Stimulated activated CD4-positive, alpha-beta T cell treated with anti-CD3 and anti-CD28 coated beads, Interleukin-15, amount 100 ng/mL, for 48 hours (primary cell): ENCODE results near the gene FITM2.

Source experiments
- DNase-seq, 2 donors: peaks; one replicate each; pipeline ENCODE4 v3.0.0-alpha.2; 2020; ENCODE audit warnings: low read depth in 2 of 2

The FITM2 gene

DNA sequence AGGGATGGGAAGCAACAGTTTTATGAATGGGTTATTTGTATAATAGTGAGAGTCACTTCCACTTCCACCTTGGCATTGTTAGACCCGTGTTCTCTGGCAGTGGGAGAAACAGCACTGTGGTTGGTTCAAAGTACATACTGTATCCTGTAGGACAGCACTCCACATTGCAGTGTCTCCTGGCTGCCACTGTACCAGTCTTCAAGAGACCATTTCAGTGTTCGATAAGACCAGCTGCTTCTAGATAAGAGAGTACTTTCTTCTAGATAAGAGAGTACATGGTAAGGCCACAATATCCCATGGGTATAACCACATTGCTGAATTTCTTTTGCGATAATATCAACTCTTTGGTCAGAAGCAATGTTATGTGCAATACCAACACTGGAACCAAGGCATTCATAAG, 28.8 kb downstream of the FITM2 start:
- no peak for DNase-seq

DNA sequence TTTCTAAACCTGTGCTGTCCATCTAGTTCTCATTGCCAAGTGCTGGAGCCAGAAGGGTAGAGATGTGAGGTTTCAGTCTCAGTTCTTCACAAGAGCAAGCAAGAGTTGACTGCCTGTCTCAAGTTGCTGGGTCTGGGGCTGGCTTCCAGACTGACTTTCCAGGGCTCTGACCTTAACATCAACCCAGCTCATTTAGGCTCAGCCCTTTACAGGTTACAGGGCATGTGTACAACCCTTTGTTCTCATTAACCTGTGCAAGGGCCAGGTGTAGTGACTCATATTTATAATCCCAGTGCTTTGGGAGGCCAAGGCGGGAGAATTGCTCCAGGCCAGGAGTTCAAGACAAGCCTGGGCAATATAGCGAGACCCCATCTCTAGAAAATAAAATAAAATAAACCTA, 30.6 kb downstream of the FITM2 start:
- DNase-seq: no peak

DNA sequence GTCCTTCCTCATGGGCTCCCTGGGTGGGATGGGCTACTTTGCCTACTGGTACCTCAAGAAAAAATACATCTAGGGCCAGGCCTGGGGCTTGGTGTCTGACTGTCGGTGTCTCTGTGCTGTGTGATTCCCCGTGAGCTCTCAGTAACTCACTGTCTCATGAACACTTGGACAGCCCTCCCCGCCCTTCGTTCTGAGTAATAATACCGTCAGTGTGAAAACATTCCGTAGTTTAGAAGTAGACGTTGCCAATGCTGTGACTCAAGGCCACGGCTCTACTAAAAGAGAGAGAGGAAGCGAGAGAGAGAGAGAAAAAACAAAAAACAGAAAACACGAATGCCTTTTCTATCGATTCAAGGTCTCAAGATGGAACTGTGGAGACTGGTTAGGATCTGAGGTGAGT, 31.8 kb downstream of the FITM2 start:
- DNase-seq: no peak

DNA sequence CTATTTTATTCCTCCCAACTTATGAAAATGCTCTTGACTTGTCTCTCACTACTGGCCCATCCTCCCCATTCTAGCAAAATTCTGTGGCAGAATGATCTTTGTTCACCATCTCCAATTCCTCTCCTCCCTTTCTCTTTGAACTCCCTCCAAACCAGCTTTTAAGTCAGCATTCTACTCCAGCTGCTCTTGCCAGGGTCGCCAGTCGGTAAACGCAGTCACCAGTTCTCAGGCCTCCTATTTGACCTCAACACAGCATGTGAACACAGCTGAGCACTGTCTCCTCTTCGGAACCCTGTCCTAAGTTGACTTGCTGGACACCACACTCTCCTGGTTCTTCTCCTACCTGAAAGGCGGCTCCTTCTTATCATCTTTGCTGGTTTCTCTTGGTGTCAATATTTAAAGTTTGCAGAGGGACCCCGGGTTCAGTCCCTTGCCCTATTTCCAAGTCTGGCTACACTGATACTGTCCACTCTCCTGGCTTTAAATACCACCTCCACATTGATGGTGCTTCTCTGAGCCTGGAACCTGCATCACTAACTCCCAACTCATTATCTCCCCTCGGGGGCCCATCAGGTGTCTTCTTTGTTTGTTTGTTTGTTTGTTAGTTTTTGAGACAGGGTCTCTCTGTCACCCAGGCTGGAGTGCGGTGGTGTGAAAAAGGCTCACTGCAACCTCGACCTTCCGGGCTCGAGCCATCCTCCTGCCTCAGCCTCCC, 36.5 kb downstream of the FITM2 start:
- no peak for DNase-seq

DNA sequence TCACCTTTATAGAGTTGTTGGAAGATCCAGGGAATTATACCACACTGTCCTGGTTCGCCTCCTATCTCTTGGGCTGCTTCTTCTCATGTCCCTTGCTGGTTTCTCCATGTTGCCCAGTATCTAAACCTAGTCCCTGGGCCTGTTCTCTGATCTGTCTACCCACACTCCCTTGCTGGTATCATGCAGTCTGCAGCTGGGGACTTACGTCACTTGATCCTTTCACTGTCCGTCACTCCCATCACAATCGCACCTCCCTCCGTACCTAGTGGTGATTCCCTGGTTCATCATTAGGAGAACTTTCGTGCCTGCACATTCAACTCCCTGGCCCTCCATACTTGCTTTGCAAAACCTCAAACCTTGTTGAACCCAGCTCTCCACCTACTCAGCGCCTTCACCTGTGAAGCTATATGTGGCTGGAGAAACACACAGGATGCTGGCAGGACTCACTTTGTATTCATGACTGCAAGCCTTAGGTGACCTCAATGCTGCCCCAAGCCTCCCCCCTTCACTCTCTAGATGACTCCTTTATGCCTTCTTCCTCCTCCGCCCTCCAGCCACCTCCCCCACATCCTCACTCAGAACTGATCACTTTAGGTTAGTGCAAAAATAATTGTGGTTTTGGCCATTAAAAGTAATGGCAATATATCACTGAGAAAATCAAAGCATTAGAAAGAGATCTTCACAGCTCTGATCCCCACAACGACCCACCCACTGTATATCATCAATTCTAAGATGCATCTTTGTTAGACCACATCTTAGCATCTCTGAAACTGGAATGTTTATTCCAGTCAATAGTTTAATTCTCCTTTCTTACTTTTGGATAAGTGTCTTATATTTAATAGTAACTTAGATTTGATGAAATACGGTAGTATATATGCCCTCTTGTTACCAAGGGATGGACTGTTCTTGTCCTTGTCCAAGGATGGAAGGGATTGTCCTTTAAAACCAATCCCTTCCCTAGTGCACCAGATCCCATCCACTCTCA, 37.5 kb downstream of the FITM2 start:
- DNase-seq: no peak

DNA sequence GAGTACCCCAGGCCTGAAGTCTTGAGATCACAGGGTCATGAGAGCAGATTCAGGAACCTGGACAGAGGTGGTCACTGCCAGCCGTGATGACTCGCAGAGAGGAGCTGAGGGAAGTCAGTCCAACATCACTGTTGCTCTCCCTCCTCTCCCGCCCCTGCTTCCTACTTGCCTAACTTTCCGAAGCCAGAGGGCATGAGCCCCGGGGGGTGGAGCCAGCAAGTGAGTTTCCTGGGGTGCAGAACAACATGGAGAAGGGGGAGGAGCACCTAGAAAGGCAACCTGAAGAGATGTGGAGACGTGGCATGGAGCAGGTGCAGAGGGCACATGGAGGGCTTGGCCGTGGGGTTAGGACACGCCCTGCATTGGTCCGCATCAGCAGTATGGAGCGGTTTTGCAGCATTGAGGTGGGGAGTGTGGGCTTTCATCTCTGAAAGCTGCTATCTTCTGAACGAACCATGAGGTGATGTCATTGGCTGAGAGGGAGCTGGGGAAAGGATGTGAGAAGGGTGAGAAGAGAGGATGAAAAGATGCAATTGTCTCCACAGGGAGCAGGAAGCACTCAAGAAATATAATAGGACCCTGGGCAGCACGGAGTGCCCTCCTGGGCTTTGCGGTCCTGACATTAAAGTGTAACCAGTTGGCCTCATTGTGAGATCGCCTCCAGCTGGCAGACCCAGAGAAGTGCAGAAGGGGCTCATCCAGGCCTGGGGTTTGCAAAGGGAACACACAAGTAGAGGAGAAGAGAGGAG, 38.9 kb downstream of the FITM2 start:
- no peak for DNase-seq

DNA sequence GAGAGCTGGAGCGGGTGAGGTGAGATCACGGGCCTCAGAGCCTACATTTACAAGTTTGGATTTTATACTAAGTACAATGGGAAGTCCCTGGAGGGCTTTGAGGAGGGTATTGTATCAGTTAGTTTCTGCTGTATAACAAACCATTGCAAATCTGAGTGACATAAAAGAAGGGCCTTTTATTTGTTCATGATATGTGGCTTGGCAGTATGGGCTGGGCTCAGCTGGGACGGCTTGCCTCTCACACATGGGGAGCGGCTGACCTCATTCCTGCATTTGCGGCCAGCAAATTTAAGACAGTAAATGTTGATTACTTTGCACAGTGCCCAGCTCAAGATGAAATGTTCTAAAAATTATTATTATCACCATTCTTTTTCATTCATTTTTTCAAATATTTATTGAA, 42.2 kb downstream of the FITM2 start:
- no peak for DNase-seq

DNA sequence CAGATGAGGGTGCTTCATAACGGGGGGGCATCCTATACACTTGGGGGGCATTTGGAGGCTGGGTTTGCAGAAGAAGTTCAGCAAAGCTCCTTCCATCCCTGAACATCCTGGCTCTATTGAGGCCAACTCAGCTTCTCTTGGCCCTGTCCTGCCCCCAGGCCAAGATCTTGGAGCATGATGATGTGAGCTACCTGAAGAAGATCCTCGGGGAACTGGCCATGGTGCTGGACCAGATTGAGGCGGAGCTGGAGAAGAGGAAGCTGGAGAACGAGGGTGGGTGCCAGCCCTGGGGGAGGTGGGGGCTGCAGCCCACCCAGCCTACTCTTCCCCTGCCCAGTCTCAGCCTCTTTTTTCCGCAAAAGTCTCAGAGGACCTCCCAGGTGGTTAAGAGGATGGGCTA, 46.7 kb downstream of the FITM2 start:
- DNase-seq: no peak

DNA sequence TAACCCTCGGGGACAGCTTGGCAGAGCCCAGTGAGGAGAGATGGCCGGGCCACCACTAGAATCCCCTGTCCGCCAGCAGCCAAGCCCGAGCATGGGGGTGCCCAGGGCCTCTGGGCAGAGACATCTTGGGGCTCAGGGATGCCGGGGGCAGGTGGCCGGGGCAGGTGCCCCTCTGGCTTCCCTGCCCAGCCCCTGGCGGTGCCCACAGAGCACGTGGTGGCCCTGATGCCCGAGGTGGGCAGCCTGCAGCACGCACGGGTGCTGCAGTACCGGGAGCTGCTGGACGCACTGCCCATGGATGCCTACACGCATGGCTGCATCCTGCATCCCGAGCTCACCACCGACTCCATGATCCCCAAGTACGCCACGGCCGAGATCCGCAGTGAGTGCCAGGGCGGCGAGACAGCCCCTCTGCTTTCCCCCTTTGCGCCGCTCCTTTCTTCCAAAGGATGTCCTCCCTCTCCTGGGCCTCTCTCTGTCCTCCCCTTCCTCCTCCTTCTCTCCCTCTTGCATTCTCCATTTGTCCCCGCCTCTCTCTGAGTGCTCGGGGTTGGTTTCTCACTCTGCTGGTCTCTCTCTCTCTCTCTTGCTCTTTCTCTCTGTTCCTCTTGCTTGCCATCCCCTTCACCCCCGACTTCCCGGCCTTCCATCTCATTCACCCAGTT, 52.6 kb downstream of the FITM2 start:
- DNase-seq: no peak

DNA sequence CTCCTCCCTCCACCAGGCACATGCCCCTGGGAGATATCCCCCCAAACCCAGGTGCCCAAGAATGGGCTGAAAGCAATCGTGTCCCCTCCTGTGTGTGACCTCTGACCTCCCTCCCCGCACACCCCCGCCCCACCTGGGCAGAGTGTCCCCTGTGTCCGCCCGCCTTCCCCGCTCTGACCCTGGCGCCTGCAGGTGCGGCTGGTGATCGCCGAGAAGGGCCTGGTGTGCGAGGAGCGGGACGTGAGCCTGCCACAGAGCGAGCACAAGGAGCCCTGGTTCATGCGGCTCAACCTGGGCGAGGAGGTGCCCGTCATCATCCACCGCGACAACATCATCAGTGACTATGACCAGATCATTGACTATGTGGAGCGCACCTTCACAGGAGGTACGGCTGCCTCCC, 54.0 kb downstream of the FITM2 start:
- no peak for DNase-seq

DNA sequence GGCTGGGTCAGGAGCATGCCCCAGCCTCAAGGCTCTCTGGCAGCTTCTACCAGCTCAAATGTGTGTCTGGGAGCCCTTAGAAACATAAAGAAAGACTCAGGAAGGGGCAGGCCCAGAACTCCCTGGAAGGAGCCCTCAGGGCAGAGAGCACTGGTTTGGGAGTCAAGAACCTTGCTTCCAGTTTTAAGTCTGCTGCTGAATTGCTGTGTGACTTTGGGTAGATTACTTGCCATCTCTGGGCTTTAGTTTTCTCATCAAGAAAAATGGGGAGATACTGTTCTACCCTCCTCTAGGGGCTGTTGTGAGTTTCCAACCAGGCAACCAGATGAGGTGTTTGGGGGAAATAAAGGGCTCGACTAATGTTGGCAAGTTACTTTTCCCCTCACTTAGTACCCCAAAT, 55.1 kb downstream of the FITM2 start:
- DNase-seq: no peak

DNA sequence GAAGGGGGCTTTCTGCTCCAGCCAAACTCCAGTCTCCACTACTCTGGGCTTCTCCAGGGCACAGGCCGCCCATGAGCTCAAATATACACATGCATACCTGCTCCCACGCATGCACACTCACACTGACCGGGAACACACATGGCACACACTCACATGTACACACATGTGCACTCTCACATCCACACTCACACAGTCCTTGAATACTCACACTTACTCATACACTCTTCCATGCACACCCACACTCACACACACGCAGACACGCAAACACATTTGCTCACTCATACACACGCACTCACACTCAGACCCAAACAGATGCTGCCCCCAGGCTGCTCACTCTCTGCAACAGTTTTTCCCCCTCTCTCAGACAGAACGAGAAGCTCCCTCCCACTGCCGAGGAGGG, 56.9 kb downstream of the FITM2 start:
- DNase-seq: no peak

DNA sequence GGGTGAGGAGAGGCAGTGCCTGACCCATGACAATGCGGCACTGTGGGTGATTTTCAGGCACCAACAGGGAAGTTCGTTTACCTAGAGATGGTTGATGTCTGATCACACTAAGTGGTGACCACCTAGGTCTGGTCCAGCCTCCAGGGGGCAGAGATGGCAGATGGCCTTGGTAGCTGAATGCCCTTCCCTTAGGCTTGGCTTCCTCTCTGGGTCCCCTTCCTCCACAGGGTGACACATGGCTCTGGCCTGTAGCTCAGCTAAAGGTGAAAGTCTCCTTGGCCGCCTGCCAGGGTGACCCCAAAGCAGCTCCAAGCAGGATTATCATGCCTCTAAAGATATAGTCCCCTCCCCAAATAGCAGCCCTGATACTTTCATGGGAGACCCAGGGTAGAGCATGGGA, 57.5 kb downstream of the FITM2 start:
- no peak for DNase-seq
